ENCODE measurements around the gene LIF. TPM values are rescaled to one million over a fixed set of nuclear protein-coding genes. Genes with fewer than 3 reads are reported as not detected.

LIF gene
- polyA plus RNA-seq, 1 of the 3 experiments (the other 2 are of a cell fraction), result 24.6 TPM

GRCh38 chr22:30249049-30250038 is 2.8 kb upstream of the LIF start:
- Histone ChIP-seq H3K36me3 (replicated peaks in 1 of 2; ENCODE audit: control insufficient read depth in 1 of 2, insufficient read depth in 2 of 2, low read length in 1 of 2) (no peaks in the 10 kb centered on the region), H4K20me1 (ENCODE audit: insufficient read depth) (no peaks in the 10 kb centered on the region), H3K9me3 (no peaks in the 10 kb centered on the region), H3K79me2 (ENCODE audit: insufficient read depth) (peaks cover 15% of the 10 kb centered on the region; the same call in 1 of the 2 replicates), H3F3A (replicated peaks; ENCODE audit: insufficient read depth) (peaks cover 14% of the 10 kb centered on the region), H3K4me1 (ENCODE audit: control insufficient read depth in 1 of 2, insufficient read depth in 2 of 2, low read depth in 1 of 2, low read length in 1 of 2) (peaks cover 36 to 51% of the 10 kb centered on the region in 2 experiments), H3K4me2 (no peak overlapping the region), H2AFZ (ENCODE audit: low read depth) (no peak overlapping the region), H3K4me3 (ENCODE audit: low read depth in 2 of 2, low read length in 1 of 2) (no peak overlapping the region), H3K9ac (no peak overlapping the region), H3K27me3 (ENCODE audit: insufficient read depth) (no peaks in the 10 kb centered on the region), H3K27ac (ENCODE audit: low read depth in 2 of 2, low read length in 1 of 2) (no peak overlapping the region), H3K9me2 (no peaks in the 10 kb centered on the region)
- CTCF ChIA-PET, result interaction anchor here (0.6 to 1.6 kb wide), 4 partner anchors 13 to 1917 kb away, joined by 3 to 4 read pairs (median 3); no protein-coding TSS in a partner anchor
- WGBS (ENCODE audit: low lambda C conversion rate), result 89% methylated on average over 14 of the region's 27 CpGs
- no peak for DNase-seq
- no peak for TF ChIP-seq GATA2 (CRISPR knock-in tag; IDR thresholded peaks at IDR 0.05)
- TF ChIP-seq FOXM1 (IDR thresholded peaks at IDR 0.05; ENCODE audit: low read depth), result no peak
- no peak for TF ChIP-seq SIN3A (IDR thresholded peaks at IDR 0.05; ENCODE audit: borderline replicate concordance, low read depth, low read length)
- TF ChIP-seq RFX5 (IDR thresholded peaks at IDR 0.05; ENCODE audit: low read length), result no peak
- TF ChIP-seq CTCF (IDR thresholded peaks at IDR 0.05), result no peak
- no peak for TF ChIP-seq NRF1 (IDR thresholded peaks at IDR 0.05; ENCODE audit: low read depth, low read length)
- no peak for TF ChIP-seq EP300 (IDR thresholded peaks at IDR 0.05; ENCODE audit: borderline replicate concordance in 1 of 2, low read depth in 1 of 2, low read length in 1 of 2)
- TF ChIP-seq MAX (IDR thresholded peaks at IDR 0.05; ENCODE audit: low read depth), result no peak
- TF ChIP-seq IRF3 (IDR thresholded peaks at IDR 0.05; ENCODE audit: low read depth, low read length), result no peak
- no peak for TF ChIP-seq EZH2phosphoT487 (IDR thresholded peaks at IDR 0.05; ENCODE audit: borderline replicate concordance, low read depth)
- TF ChIP-seq RCOR1 (IDR thresholded peaks at IDR 0.05; ENCODE audit: low read length), result no peak
- TF ChIP-seq MXI1 (IDR thresholded peaks at IDR 0.05; ENCODE audit: low read depth, low read length), result no peak
- no peak for TF ChIP-seq TCF12 (IDR thresholded peaks at IDR 0.05)
- no peak for TF ChIP-seq FOSL2 (IDR thresholded peaks at IDR 0.05; ENCODE audit: borderline replicate concordance, low read depth)
- POLR2A ChIA-PET, result interaction anchor here (0.7 kb wide), 1 partner anchor 95 kb away, joined by 3 read pairs; no protein-coding TSS in a partner anchor

Measured in SK-N-SH (cell line).